ENCODE data around the gene ZNF511. TPM values are rescaled to one million over a fixed set of nuclear protein-coding genes. Genes with fewer than 3 reads are reported as not detected.

Gene ZNF511, protein sequence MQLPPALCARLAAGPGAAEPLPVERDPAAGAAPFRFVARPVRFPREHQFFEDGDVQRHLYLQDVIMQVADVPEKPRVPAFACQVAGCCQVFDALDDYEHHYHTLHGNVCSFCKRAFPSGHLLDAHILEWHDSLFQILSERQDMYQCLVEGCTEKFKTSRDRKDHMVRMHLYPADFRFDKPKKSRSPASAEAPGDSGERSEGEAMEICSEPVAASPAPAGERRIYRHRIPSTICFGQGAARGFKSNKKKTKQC
- 10 to 100 TPM; 46.5 to 50.5 TPM for total RNA-seq
- 39.6 TPM for polyA plus RNA-seq (ENCODE audit: insufficient read depth, low read depth, low replicate concordance)
- long read RNA-seq, donor 1, transcript ZNF511-202 (6 exons, 1,520 nt), result major isoform, 22 of 27 reads
- long read RNA-seq, donor 1, partial matches to known transcripts, result 0 of 27 reads
- long read RNA-seq, donor 1, other reads (novel, unspliced or antisense), result 0 of 27 reads
- long read RNA-seq, donor 2, transcript ZNF511-202 (6 exons, 1,520 nt), result major isoform, 20 of 24 reads
- long read RNA-seq, donor 2, partial matches to known transcripts, result 0 of 24 reads
- long read RNA-seq, donor 2, other reads (novel, unspliced or antisense), result 0 of 24 reads

DNA sequence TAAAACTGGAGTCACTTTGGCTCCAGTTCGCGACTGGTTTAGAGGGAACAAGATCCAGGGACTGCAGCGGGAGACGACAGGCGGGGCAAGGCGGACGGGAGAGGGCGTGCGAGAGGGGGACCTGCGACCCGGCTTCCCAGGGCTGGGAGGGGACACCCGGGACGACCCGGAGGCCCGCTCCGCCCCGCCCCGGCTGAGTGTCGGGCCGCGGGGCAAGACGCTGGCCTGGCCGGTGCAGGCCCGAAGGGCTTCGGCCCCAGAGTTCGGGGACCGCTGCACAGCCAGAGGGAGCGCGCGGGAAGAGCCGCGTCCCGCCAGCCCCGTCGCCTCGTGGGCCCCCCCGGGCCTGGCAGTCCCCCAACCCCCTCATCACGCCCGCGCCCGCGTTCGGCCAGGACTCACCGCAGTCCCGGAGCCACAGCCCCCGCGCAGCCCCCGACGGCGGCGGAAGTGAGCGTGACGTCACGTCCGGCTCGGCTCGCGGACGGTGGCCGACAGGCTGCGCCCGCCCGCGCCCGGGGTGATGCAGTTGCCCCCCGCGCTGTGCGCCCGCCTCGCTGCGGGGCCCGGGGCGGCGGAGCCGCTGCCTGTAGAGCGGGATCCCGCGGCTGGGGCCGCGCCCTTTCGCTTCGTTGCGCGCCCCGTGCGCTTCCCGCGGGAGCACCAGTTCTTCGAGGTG is at the start of gene ZNF511, which contains the start of gene TUBGCP2:
Gene ZNF511 (plus strand): TSS at position 494 of the 679 bp plus-strand sequence. CDS start 30 bp downstream, at position 524.
Gene TUBGCP2 (minus strand): TSS at position 452 of the 679 bp plus-strand sequence. CDS start 5,931 bp downstream, outside the sequence.
- intact Hi-C loops (cut with DNase I; ENCODE audit: low total_unique reads), result no loop called here
- peaks cover 21% of the 10 kb centered on the region for H3K4me1 ChIP-seq
- peak within 1 kb of the TSS; percentile 99 to 100 for H3K4me3 ChIP-seq
- DNase-seq, result peak; percentile 86
- no peaks in the 10 kb centered on the region for H3K9me3 ChIP-seq
- H3K27me3 ChIP-seq, result no peaks in the 10 kb centered on the region
- 0% methylated on average over 6 to 54 of the region's 89 CpGs for WGBS, 2 donors
- H3K36me3 ChIP-seq (ENCODE audit: low read depth, missing control alignments), result no peaks in the 10 kb centered on the region
- TF ChIP-seq POLR2A (IDR thresholded peaks at IDR 0.05) (no peak), CTCF (IDR thresholded peaks at IDR 0.05) (peak in 2 of 3 experiments; percentile 10 to 33)
- peak within 1 kb of the TSS; percentile 87 to 95 for H3K27ac ChIP-seq

DNA sequence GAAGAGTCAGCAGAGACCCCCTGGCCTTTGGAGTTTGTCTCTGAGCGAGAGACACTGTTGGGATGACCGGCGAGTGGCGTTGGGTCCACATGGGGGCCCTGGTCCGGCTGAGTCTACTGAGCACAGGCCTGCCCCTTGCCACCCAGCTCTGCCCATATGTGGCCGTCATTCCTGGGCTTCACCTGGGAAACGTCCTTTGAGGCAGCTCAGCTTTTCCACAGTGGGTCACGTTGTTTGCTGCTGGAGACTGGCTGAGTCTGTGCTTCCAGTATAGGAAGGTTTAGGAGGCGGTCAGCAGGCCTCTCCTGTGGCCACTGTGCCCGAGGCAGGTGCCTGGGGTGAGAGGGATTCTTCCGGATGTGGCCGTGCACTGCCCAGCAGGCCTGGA is 49.1 kb upstream of the ZNF511 start:
- 78 to 84% methylated on average over 10 to 12 of the region's 12 CpGs for WGBS, 2 donors
- TF ChIP-seq CTCF (IDR thresholded peaks at IDR 0.05), result no peak
- TF ChIP-seq POLR2A (IDR thresholded peaks at IDR 0.05), result no peak
- Histone ChIP-seq H3K9me3 (no peaks in the 10 kb centered on the region), H3K27ac (peak overlapping the region in 1 of 2 donors; percentile 41), H3K36me3 (ENCODE audit: low read depth, missing control alignments) (no peaks in the 10 kb centered on the region), H3K27me3 (no peaks in the 10 kb centered on the region), H3K4me1 (peaks cover 32% of the 10 kb centered on the region), H3K4me3 (no peak overlapping the region)
- no peak for DNase-seq
- intact Hi-C loops (cut with DNase I; ENCODE audit: low total_unique reads), result no loop called here

- 0 to 24% methylated on average over 8 to 46 of the region's 50 CpGs for WGBS, 2 donors
- peak overlapping the region; percentile 67 to 82 for H3K27ac ChIP-seq
- no peaks in the 10 kb centered on the region for H3K36me3 ChIP-seq (ENCODE audit: low read depth, missing control alignments)
- H3K9me3 ChIP-seq, result no peaks in the 10 kb centered on the region
- peak overlapping the region; percentile 70 to 83 for H3K4me3 ChIP-seq
- peak; percentile 69 for DNase-seq
- no peak for TF ChIP-seq POLR2A (IDR thresholded peaks at IDR 0.05)
- no peak for TF ChIP-seq CTCF (IDR thresholded peaks at IDR 0.05)
- H3K27me3 ChIP-seq, result no peaks in the 10 kb centered on the region
- peaks cover 17% of the 10 kb centered on the region for H3K4me1 ChIP-seq
- intact Hi-C loops (cut with DNase I; ENCODE audit: low total_unique reads), result no loop called here
These were observed 47.6 kb upstream of the ZNF511 start for GRCh38 chr10:133260895-133261725.

- Histone ChIP-seq H3K27me3 (no peaks in the 10 kb centered on the region), H3K9me3 (no peaks in the 10 kb centered on the region), H3K27ac (peak overlapping the region; percentile 67 to 82), H3K36me3 (ENCODE audit: low read depth, missing control alignments) (no peaks in the 10 kb centered on the region), H3K4me3 (peak overlapping the region; percentile 70 to 83), H3K4me1 (peaks cover 14% of the 10 kb centered on the region)
- intact Hi-C loops (cut with DNase I; ENCODE audit: low total_unique reads), result no loop called here
- 2 to 4% methylated on average over 23 to 26 of the region's 79 CpGs for WGBS, 2 donors
- TF ChIP-seq CTCF (IDR thresholded peaks at IDR 0.05) (no peak), POLR2A (IDR thresholded peaks at IDR 0.05) (no peak)
- DNase-seq, result peak; percentile 95
These were observed 46.9 kb upstream of the ZNF511 start for GRCh38 chr10:133261726-133262325.
